Measurements from ENCODE around the gene GRK2. TPM values are rescaled to one million over a fixed set of nuclear protein-coding genes. Genes with fewer than 3 reads are reported as not detected.

Gene GRK2
- total and polyA plus RNA-seq, 10 donors = 119 to 301 (median 261) TPM

- intact Hi-C loops (cut with DNase I; ENCODE audit: low total_unique reads) = no loop called here
- peak; percentile 98 for DNase-seq
- TF ChIP-seq CTCF (IDR thresholded peaks at IDR 0.05 in 8 of 11, conservative IDR thresholded peaks at IDR 0.05 in 3 of 11) = peak in 7 of 11 experiments; percentile 19 to 57 (median 41)
- peak; percentile 64 to 98 (median 77) for TF ChIP-seq POLR2A (IDR thresholded peaks at IDR 0.05)
- TF ChIP-seq POLR2AphosphoS5 (IDR thresholded peaks at IDR 0.05) = peak; percentile 99 to 100 (median 99)
- Histone ChIP-seq H3K36me3 (peaks cover 0 to 54% (median 22%) of the 10 kb centered on the region in 6 donors), H3K4me1 (peaks cover 41 to 77% (median 60%) of the 10 kb centered on the region in 6 donors), H3K27ac (peak overlapping the region; percentile 84 to 96 (median 92)), H3K27me3 (replicated peaks in 1 of 7) (no peaks in the 10 kb centered on the region), H3K4me3 (peak overlapping the region; percentile 62 to 91 (median 77)), H3K9me3 (no peaks in the 10 kb centered on the region)
- 0 to 1% (median 0%) methylated on average over 18 to 31 of the region's 31 CpGs for WGBS, 5 donors
These were observed 26.3 kb upstream of the GRK2 start for GRCh38 chr11:67239783-67240575.

DNA sequence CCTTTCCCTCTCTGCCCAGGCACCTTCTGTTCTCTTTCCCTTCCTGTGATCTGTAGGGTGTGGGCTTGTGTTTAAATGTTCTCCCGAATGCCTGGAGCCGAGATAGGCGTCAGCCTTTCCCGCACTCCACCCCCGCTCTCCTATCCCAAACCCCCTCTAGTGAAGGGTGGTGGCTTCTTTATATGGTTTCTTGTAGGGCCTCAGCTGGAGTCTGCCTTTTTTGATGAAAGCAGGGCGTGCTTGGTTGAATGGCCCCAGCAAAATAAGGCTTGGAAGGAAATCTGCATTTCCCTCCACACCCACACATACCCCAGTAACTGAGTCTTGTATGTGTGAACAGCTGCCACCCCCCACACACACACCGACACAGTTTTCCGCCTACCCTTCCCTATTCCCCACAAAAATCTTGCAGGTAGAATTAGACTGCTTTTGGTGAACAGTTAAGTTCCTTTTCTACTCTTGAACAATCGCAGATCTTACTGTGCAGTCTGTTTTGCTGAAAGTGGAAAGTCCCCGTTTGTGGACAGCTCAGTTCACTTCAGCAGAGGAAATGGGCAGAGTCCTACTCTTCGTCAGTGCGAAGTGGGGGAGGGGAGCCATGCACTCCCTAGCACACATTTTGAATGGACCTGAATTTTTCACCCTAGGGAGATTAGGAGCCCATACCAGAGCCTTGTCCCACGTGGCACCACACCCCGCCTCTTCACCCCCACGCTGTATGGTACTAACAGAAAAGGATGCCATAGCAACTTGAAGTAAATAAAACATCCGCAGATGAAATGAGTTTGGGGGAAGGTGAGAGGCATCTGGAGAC is 25.5 kb upstream of the GRK2 start:
- H3K4me1 ChIP-seq = peaks cover 41 to 85% (median 63%) of the 10 kb centered on the region in 6 donors
- intact Hi-C loops (cut with DNase I; ENCODE audit: low total_unique reads) = no loop called here
- TF ChIP-seq CTCF (IDR thresholded peaks at IDR 0.05 in 8 of 11, conservative IDR thresholded peaks at IDR 0.05 in 3 of 11) = no peak
- TF ChIP-seq POLR2AphosphoS5 (IDR thresholded peaks at IDR 0.05) = peak in 2 of 3 donors; percentile 13 to 87
- TF ChIP-seq POLR2A (IDR thresholded peaks at IDR 0.05) = peak in 1 of 3 donors; percentile 62
- no peaks in the 10 kb centered on the region for H3K9me3 ChIP-seq
- H3K27me3 ChIP-seq (replicated peaks in 1 of 7) = no peaks in the 10 kb centered on the region
- 0 to 1% (median 1%) methylated on average over 16 of the region's 16 CpGs for WGBS, 5 donors
- DNase-seq = peak; percentile 87
- H3K27ac ChIP-seq = peak overlapping the region; percentile 84 to 96 (median 92)
- peaks cover 0 to 54% (median 28%) of the 10 kb centered on the region in 6 donors for H3K36me3 ChIP-seq
- peak overlapping the region; percentile 62 to 91 (median 77) for H3K4me3 ChIP-seq

DNA sequence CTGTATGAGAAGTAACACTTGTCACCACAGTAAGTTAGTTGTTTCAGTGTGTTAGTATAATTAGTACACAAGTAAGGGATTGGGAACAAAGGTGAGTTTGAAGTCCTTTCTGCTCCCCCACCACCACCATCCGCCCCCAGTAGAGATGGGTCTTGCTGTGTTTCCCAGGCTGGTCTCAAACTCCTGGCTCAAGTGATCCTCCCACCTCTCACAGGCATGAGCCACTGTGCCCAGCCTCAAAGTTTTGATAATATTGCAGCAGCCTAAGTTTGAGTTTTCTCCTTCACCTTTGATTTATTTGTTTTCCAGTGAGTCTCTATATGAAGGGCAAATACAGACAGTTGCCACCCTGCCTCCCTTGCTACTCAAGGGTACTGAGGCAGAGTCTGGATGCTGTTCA is 23.7 kb upstream of the GRK2 start:
- TF ChIP-seq CTCF (IDR thresholded peaks at IDR 0.05 in 8 of 11, conservative IDR thresholded peaks at IDR 0.05 in 3 of 11) (no peak), POLR2A (IDR thresholded peaks at IDR 0.05) (no peak), POLR2AphosphoS5 (IDR thresholded peaks at IDR 0.05) (no peak)
- intact Hi-C loops (cut with DNase I; ENCODE audit: low total_unique reads) = no loop called here
- DNase-seq = no peak
- peak overlapping the region in 5 of 8 donors; percentile 62 to 83 (median 67) for H3K4me3 ChIP-seq
- H3K9me3 ChIP-seq = no peaks in the 10 kb centered on the region
- 68 to 100% (median 84%) methylated on average over 1 of the region's 1 CpG for WGBS, 5 donors
- H3K27me3 ChIP-seq (replicated peaks in 1 of 7) = no peaks in the 10 kb centered on the region
- H3K27ac ChIP-seq = peak overlapping the region in 4 of 8 donors; percentile 89 to 96 (median 94)
- peaks cover 0 to 56% (median 45%) of the 10 kb centered on the region in 6 donors for H3K36me3 ChIP-seq
- H3K4me1 ChIP-seq = peaks cover 41 to 88% (median 63%) of the 10 kb centered on the region in 6 donors

Data from spleen (tissue), 11 donors.